ENCODE results near the gene EXOSC10. TPM values are rescaled to one million over a fixed set of nuclear protein-coding genes. Genes with fewer than 3 reads are reported as not detected.

Gene EXOSC10
- total and polyA plus RNA-seq, 2 of the 4 experiments (the other 2 are of a cell fraction) = 64.5 to 66.0 TPM

GRCh38 chr1:11145741-11146140 is 46.1 kb upstream of the EXOSC10 start:
- Histone ChIP-seq H4K20me1 (ENCODE audit: insufficient read depth, low read length) (no peaks in the 10 kb centered on the region), H4K5ac (ENCODE audit: low read depth, low read length) (no peak overlapping the region), H2BK5ac (ENCODE audit: low read depth, low read length, poor library complexity, severe bottlenecking) (no peak overlapping the region), H3K9me3 (ENCODE audit: control insufficient read depth, insufficient read depth, low read length) (no peaks in the 10 kb centered on the region), H3K56ac (ENCODE audit: extremely low read depth, insufficient read depth, low read length) (no peak overlapping the region), H3K23ac (ENCODE audit: low read depth, low read length) (no peak overlapping the region), H3K4me3 (ENCODE audit: insufficient read depth, low read depth, low read length) (no peak overlapping the region), H3K9me1 (ENCODE audit: insufficient read depth, low read length) (no peaks in the 10 kb centered on the region), H3K36me3 (ENCODE audit: control insufficient read depth, insufficient read depth, low read length) (peaks cover 31% of the 10 kb centered on the region), H2BK120ac (ENCODE audit: low read depth, low read length) (no peak overlapping the region), H2AFZ (replicated peaks; ENCODE audit: low read length, poor library complexity) (no peak overlapping the region), H3K4me1 (ENCODE audit: control insufficient read depth, insufficient read depth, low read length) (peaks cover 1% of the 10 kb centered on the region; the same call in 1 of the 2 replicates), H3K4ac (ENCODE audit: low read depth, low read length) (no peak overlapping the region), H3K4me2 (ENCODE audit: low read depth, low read length) (no peak overlapping the region), H2AK9ac (replicated peaks; ENCODE audit: low read depth, low read length, poor library complexity) (no peak overlapping the region), H3K18ac (ENCODE audit: low read depth, low read length) (no peak overlapping the region), H2BK15ac (ENCODE audit: low read depth, low read length) (no peak overlapping the region), H2BK20ac (ENCODE audit: low read depth, low read length) (no peak overlapping the region), H4K8ac (ENCODE audit: low read depth in 2 of 2, low read length in 2 of 2) (no peak overlapping the region), H2AK5ac (ENCODE audit: low read depth, low read length) (no peak overlapping the region), H3K14ac (replicated peaks; ENCODE audit: low read depth, low read length) (no peak overlapping the region), H3K9ac (ENCODE audit: low read depth, low read length) (no peak overlapping the region), H3K27ac (ENCODE audit: insufficient read depth, low read length) (no peak overlapping the region), H3K79me1 (ENCODE audit: low read depth in 1 of 2, low read length in 2 of 2) (no peaks in the 10 kb centered on the region), H4K91ac (ENCODE audit: insufficient read depth, low read depth, low read length) (no peak overlapping the region), H3K27me3 (ENCODE audit: control insufficient read depth, insufficient read depth, low read length) (no peaks in the 10 kb centered on the region)
- no peak for TF ChIP-seq MAFK (IDR thresholded peaks at IDR 0.05; ENCODE audit: low read depth, low read length)
- no peak for TF ChIP-seq FOS (IDR thresholded peaks at IDR 0.05; ENCODE audit: low read depth, low read length)
- no peak for TF ChIP-seq CHD1 (IDR thresholded peaks at IDR 0.05; ENCODE audit: low read depth, low read length)
- no peak for TF ChIP-seq BHLHE40 (IDR thresholded peaks at IDR 0.05; ENCODE audit: low read depth, low read length)
- TF ChIP-seq RFX5 (IDR thresholded peaks at IDR 0.05; ENCODE audit: low read depth, low read length) = no peak
- no peak for TF ChIP-seq POLR2A (IDR thresholded peaks at IDR 0.05; ENCODE audit: low read depth, low read length)
- TF ChIP-seq MXI1 (IDR thresholded peaks at IDR 0.05; ENCODE audit: borderline replicate concordance, low read depth, low read length) = no peak
- ChIA-PET POLR2A (ENCODE audit: unreplicated experiment) (no interaction called here), CTCF (no interaction called here)
- no CpG with 5 or more reads among the region's 6 CpGs for WGBS, 2 experiments (ENCODE audit: extremely low coverage in 2 of 2, insufficient read length in 1 of 2)
- intact Hi-C loops (cut with micrococcal nuclease) (no loop called here), dilution Hi-C loops (cut with HindIII; ENCODE audit: low sequenced_read_pairs, unreplicated experiment) (no loop called here), in situ Hi-C loops (cut with MboI; ENCODE audit: low sequenced_read_pairs) (no loop called here)
- no TSS peak for BruUV-seq (replicated peaks)
- ATAC-seq (ENCODE audit: low read depth) (no peak), DNase-seq (no peak)

Measured in IMR-90 (cell line).